ENCODE results near the gene TRPC4. TPM values are rescaled to one million over a fixed set of nuclear protein-coding genes. Genes with fewer than 3 reads are reported as not detected.
A peak's percentile ranks its signal among the peaks of the same experiment; 100 is the strongest.

The TRPC4 gene
- polyA plus RNA-seq, 6 donors from 2014 or later, result not detected

- ATAC-seq (ENCODE audit: low read depth in 2 of 2), result no peak
- H3K4me3 Mint-ChIP-seq, result no peak overlapping the region
- H3K36me3 Mint-ChIP-seq, result no peaks in the 10 kb centered on the region
- no peaks in the 10 kb centered on the region for H3K27me3 Mint-ChIP-seq
- peaks cover 0 to 4% (median 0%) of the 10 kb centered on the region in 7 donors for H3K9me3 Mint-ChIP-seq
- DNase-seq, result no peak
- no peaks in the 10 kb centered on the region for H3K4me1 Mint-ChIP-seq
- no peak overlapping the region for H3K27ac Mint-ChIP-seq
Measured at GRCh38 chr13:37795326-37795725, 74.2 kb downstream of the TRPC4 start.

- Mint-ChIP-seq H3K4me3 (no peak overlapping the region), H3K4me1 (no peaks in the 10 kb centered on the region), H3K36me3 (no peaks in the 10 kb centered on the region), H3K27ac (no peak overlapping the region), H3K27me3 (no peaks in the 10 kb centered on the region), H3K9me3 (peaks cover 0 to 4% (median 2%) of the 10 kb centered on the region in 7 donors)
- ATAC-seq (ENCODE audit: low read depth in 2 of 2) (no peak), DNase-seq (no peak)
Measured at GRCh38 chr13:37791699-37792098, 77.9 kb downstream of the TRPC4 start.

GRCh38 chr13:37788346-37788745 lies 81.2 kb downstream of the TRPC4 start:
- H3K27me3 Mint-ChIP-seq, result no peaks in the 10 kb centered on the region

GRCh38 chr13:37777676-37778075 lies 91.9 kb downstream of the TRPC4 start:
- ATAC-seq (ENCODE audit: low read depth in 2 of 2), result no peak
- Mint-ChIP-seq H3K36me3 (no peaks in the 10 kb centered on the region), H3K27me3 (no peaks in the 10 kb centered on the region)

More at GRCh38 chr13:37788346-37788745, 81.2 kb downstream of the TRPC4 start:
- ATAC-seq (ENCODE audit: low read depth in 2 of 2), result no peak
- no peaks in the 10 kb centered on the region for H3K36me3 Mint-ChIP-seq
- peak overlapping the region in 1 of 6 donors; percentile 22 for H3K27ac Mint-ChIP-seq
- H3K4me1 Mint-ChIP-seq, result no peaks in the 10 kb centered on the region
- no peak for DNase-seq
- H3K9me3 Mint-ChIP-seq, result peaks cover 0 to 4% (median 0%) of the 10 kb centered on the region in 7 donors
- H3K4me3 Mint-ChIP-seq, result no peak overlapping the region

GRCh38 chr13:37775871-37776270 lies 93.7 kb downstream of the TRPC4 start:
- H3K27me3 Mint-ChIP-seq, result no peaks in the 10 kb centered on the region
- DNase-seq (no peak), ATAC-seq (ENCODE audit: low read depth in 2 of 2) (no peak)
- no peak overlapping the region for H3K4me3 Mint-ChIP-seq
- H3K9me3 Mint-ChIP-seq, result peaks cover 0 to 2% (median 0%) of the 10 kb centered on the region in 7 donors
- H3K27ac Mint-ChIP-seq, result no peak overlapping the region
- H3K36me3 Mint-ChIP-seq, result no peaks in the 10 kb centered on the region
- H3K4me1 Mint-ChIP-seq, result no peaks in the 10 kb centered on the region

More at GRCh38 chr13:37777676-37778075, 91.9 kb downstream of the TRPC4 start:
- no peak overlapping the region for H3K27ac Mint-ChIP-seq
- H3K4me1 Mint-ChIP-seq, result no peaks in the 10 kb centered on the region
- no peak overlapping the region for H3K4me3 Mint-ChIP-seq
- no peak for DNase-seq
- H3K9me3 Mint-ChIP-seq, result peaks cover 0 to 2% (median 0%) of the 10 kb centered on the region in 7 donors

- H3K27me3 Mint-ChIP-seq, result no peaks in the 10 kb centered on the region
- H3K4me1 Mint-ChIP-seq, result no peaks in the 10 kb centered on the region
- H3K27ac Mint-ChIP-seq, result no peak overlapping the region
- H3K36me3 Mint-ChIP-seq, result no peaks in the 10 kb centered on the region
- H3K9me3 Mint-ChIP-seq, result peaks cover 0 to 2% (median 0%) of the 10 kb centered on the region in 7 donors
- DNase-seq (no peak), ATAC-seq (ENCODE audit: low read depth in 2 of 2) (no peak)
- no peak overlapping the region for H3K4me3 Mint-ChIP-seq
Measured at GRCh38 chr13:37772644-37773043, 96.9 kb downstream of the TRPC4 start.

GRCh38 chr13:37769545-37769944 lies 100.0 kb downstream of the TRPC4 start:
- no peak overlapping the region for H3K27ac Mint-ChIP-seq
- no peaks in the 10 kb centered on the region for H3K9me3 Mint-ChIP-seq
- H3K4me1 Mint-ChIP-seq, result no peaks in the 10 kb centered on the region

GRCh38 chr13:37769078-37769477 lies 100.5 kb downstream of the TRPC4 start:
- no peaks in the 10 kb centered on the region for H3K9me3 Mint-ChIP-seq
- H3K27me3 Mint-ChIP-seq, result no peaks in the 10 kb centered on the region
- H3K27ac Mint-ChIP-seq, result no peak overlapping the region
- no peak for ATAC-seq (ENCODE audit: low read depth in 2 of 2)
- DNase-seq, result no peak
- no peak overlapping the region for H3K4me3 Mint-ChIP-seq
- H3K36me3 Mint-ChIP-seq, result no peaks in the 10 kb centered on the region
- H3K4me1 Mint-ChIP-seq, result no peaks in the 10 kb centered on the region

More at GRCh38 chr13:37769545-37769944, 100.0 kb downstream of the TRPC4 start:
- H3K36me3 Mint-ChIP-seq, result no peaks in the 10 kb centered on the region
- ATAC-seq (ENCODE audit: low read depth in 2 of 2) (no peak), DNase-seq (no peak)
- H3K27me3 Mint-ChIP-seq, result no peaks in the 10 kb centered on the region
- H3K4me3 Mint-ChIP-seq, result no peak overlapping the region

GRCh38 chr13:37766502-37766901 lies 103.1 kb downstream of the TRPC4 start:
- Mint-ChIP-seq H3K4me3 (no peak overlapping the region), H3K27ac (no peak overlapping the region)
- ATAC-seq (ENCODE audit: low read depth in 2 of 2), result no peak

GRCh38 chr13:37755349-37755748 lies 114.2 kb downstream of the TRPC4 start:
- Mint-ChIP-seq H3K4me1 (no peaks in the 10 kb centered on the region), H3K4me3 (no peak overlapping the region), H3K27me3 (no peaks in the 10 kb centered on the region), H3K27ac (no peak overlapping the region), H3K9me3 (peaks cover 0 to 2% (median 0%) of the 10 kb centered on the region in 7 donors), H3K36me3 (no peaks in the 10 kb centered on the region)
- no peak for ATAC-seq (ENCODE audit: low read depth in 2 of 2)
- DNase-seq, result no peak

More at GRCh38 chr13:37766502-37766901, 103.1 kb downstream of the TRPC4 start:
- no peaks in the 10 kb centered on the region for H3K36me3 Mint-ChIP-seq
- DNase-seq, result no peak
- no peaks in the 10 kb centered on the region for H3K27me3 Mint-ChIP-seq
- peaks cover 0 to 2% (median 0%) of the 10 kb centered on the region in 7 donors for H3K9me3 Mint-ChIP-seq
- H3K4me1 Mint-ChIP-seq, result no peaks in the 10 kb centered on the region

- H3K36me3 Mint-ChIP-seq, result no peaks in the 10 kb centered on the region
- H3K4me1 Mint-ChIP-seq, result no peaks in the 10 kb centered on the region
- DNase-seq (no peak), ATAC-seq (ENCODE audit: low read depth in 2 of 2) (no peak)
- no peaks in the 10 kb centered on the region for H3K27me3 Mint-ChIP-seq
- no peak overlapping the region for H3K4me3 Mint-ChIP-seq
- peaks cover 0 to 2% (median 0%) of the 10 kb centered on the region in 7 donors for H3K9me3 Mint-ChIP-seq
- H3K27ac Mint-ChIP-seq, result no peak overlapping the region
Measured at GRCh38 chr13:37753776-37754175, 115.8 kb downstream of the TRPC4 start.

- H3K4me1 Mint-ChIP-seq, result no peaks in the 10 kb centered on the region
- H3K27ac Mint-ChIP-seq, result no peak overlapping the region
- no peaks in the 10 kb centered on the region for H3K27me3 Mint-ChIP-seq
- H3K9me3 Mint-ChIP-seq, result peaks cover 0 to 2% (median 0%) of the 10 kb centered on the region in 7 donors
- ATAC-seq (ENCODE audit: low read depth in 2 of 2), result no peak
- H3K4me3 Mint-ChIP-seq, result no peak overlapping the region
- no peak for DNase-seq
- no peaks in the 10 kb centered on the region for H3K36me3 Mint-ChIP-seq
Measured at GRCh38 chr13:37752146-37752545, 117.4 kb downstream of the TRPC4 start.

GRCh38 chr13:37751025-37751424 lies 118.5 kb downstream of the TRPC4 start:
- Mint-ChIP-seq H3K9me3 (peaks cover 0 to 2% (median 0%) of the 10 kb centered on the region in 7 donors), H3K4me1 (no peaks in the 10 kb centered on the region), H3K4me3 (no peak overlapping the region), H3K27ac (no peak overlapping the region), H3K27me3 (no peaks in the 10 kb centered on the region), H3K36me3 (no peaks in the 10 kb centered on the region)
- no peak for ATAC-seq (ENCODE audit: low read depth in 2 of 2)
- no peak for DNase-seq

GRCh38 chr13:37748913-37749312 lies 120.7 kb downstream of the TRPC4 start:
- no peaks in the 10 kb centered on the region for H3K27me3 Mint-ChIP-seq
- no peaks in the 10 kb centered on the region for H3K9me3 Mint-ChIP-seq
- H3K4me3 Mint-ChIP-seq, result no peak overlapping the region
- ATAC-seq (ENCODE audit: low read depth in 2 of 2) (no peak), DNase-seq (no peak)
- H3K4me1 Mint-ChIP-seq, result no peaks in the 10 kb centered on the region
- H3K27ac Mint-ChIP-seq, result no peak overlapping the region
- no peaks in the 10 kb centered on the region for H3K36me3 Mint-ChIP-seq

- no peaks in the 10 kb centered on the region for H3K9me3 Mint-ChIP-seq
- no peaks in the 10 kb centered on the region for H3K27me3 Mint-ChIP-seq
- DNase-seq (no peak), ATAC-seq (ENCODE audit: low read depth in 2 of 2) (no peak)
- H3K27ac Mint-ChIP-seq, result no peak overlapping the region
- H3K4me3 Mint-ChIP-seq, result no peak overlapping the region
- H3K4me1 Mint-ChIP-seq, result no peaks in the 10 kb centered on the region
- H3K36me3 Mint-ChIP-seq, result no peaks in the 10 kb centered on the region
Measured at GRCh38 chr13:37747071-37747612, 122.4 kb downstream of the TRPC4 start.
